ENCODE measurements around the gene ANXA4.

DNA sequence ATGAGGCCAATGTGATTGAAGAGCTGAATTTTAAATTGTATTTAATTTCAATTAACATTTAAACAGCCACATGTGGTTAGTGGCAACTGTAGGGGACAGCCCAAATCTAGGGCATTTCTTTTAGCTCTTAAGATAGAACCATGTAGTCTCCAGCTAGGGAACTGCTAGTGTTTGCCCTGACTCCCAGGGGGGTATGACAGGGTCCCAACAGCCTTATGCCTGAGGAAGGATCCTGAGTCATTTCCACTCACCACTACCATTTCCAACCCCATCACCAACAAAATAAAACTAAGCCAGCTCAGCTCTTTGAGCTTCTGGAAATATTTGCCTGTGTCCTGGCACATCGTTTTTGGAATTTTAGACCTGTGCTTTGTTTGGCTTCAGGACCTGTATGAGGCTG is 73.8 kb downstream of the ANXA4 start:
- TF ChIP-seq, protein P1, sequence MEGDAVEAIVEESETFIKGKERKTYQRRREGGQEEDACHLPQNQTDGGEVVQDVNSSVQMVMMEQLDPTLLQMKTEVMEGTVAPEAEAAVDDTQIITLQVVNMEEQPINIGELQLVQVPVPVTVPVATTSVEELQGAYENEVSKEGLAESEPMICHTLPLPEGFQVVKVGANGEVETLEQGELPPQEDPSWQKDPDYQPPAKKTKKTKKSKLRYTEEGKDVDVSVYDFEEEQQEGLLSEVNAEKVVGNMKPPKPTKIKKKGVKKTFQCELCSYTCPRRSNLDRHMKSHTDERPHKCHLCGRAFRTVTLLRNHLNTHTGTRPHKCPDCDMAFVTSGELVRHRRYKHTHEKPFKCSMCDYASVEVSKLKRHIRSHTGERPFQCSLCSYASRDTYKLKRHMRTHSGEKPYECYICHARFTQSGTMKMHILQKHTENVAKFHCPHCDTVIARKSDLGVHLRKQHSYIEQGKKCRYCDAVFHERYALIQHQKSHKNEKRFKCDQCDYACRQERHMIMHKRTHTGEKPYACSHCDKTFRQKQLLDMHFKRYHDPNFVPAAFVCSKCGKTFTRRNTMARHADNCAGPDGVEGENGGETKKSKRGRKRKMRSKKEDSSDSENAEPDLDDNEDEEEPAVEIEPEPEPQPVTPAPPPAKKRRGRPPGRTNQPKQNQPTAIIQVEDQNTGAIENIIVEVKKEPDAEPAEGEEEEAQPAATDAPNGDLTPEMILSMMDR (IDR thresholded peaks at IDR 0.05; ENCODE audit: insufficient read depth, low read depth, low read length): no peak
- no peak for TF ChIP-seq EZH2 (IDR thresholded peaks at IDR 0.05; ENCODE audit: insufficient read depth, low read length)

Measured in astrocyte (in vitro differentiated cells and primary cell).